GM21381 (cell line): ENCODE measurements around the gene PRKG2.

ENCODE experiments used
- ATAC-seq: cut with Tn5 transposase; IDR thresholded peaks from one replicate; pipeline ENCODE4 v1.9.1; 2021; ENCODE audit warnings: mild to moderate bottlenecking, moderate library complexity; ENCODE audit not compliant: unreplicated experiment

PRKG2 gene

GRCh38 chr4:81106150-81106549 lies 108.9 kb downstream of the PRKG2 start:
- no peak for ATAC-seq

- no peak for ATAC-seq
Measured at GRCh38 chr4:81102107-81102506, 112.9 kb downstream of the PRKG2 start.

- no peak for ATAC-seq
Measured at GRCh38 chr4:81096566-81096965, 118.5 kb downstream of the PRKG2 start.

GRCh38 chr4:81095389-81095788 lies 119.6 kb downstream of the PRKG2 start:
- no peak for ATAC-seq

- ATAC-seq, result no peak
Measured at GRCh38 chr4:81093720-81094401, 121.2 kb downstream of the PRKG2 start.

GRCh38 chr4:81085979-81086378 lies 129.0 kb downstream of the PRKG2 start:
- no peak for ATAC-seq

GRCh38 chr4:81085291-81085690 lies 129.7 kb downstream of the PRKG2 start:
- ATAC-seq, result no peak

- no peak for ATAC-seq
Measured at GRCh38 chr4:81084634-81085033, 130.4 kb downstream of the PRKG2 start.

- ATAC-seq, result no peak
Measured at GRCh38 chr4:81084029-81084428, 131.0 kb downstream of the PRKG2 start.

GRCh38 chr4:81081156-81081555 lies 133.9 kb downstream of the PRKG2 start:
- no peak for ATAC-seq

- no peak for ATAC-seq
Measured at GRCh38 chr4:81071013-81071412, 144.0 kb downstream of the PRKG2 start.

GRCh38 chr4:81069706-81070331 lies 145.2 kb downstream of the PRKG2 start:
- peak; percentile 97 for ATAC-seq

GRCh38 chr4:81065446-81065845 lies 149.6 kb downstream of the PRKG2 start:
- ATAC-seq, result no peak

- no peak for ATAC-seq
Measured at GRCh38 chr4:81062001-81062400, 153.0 kb downstream of the PRKG2 start.

- ATAC-seq, result no peak
Measured at GRCh38 chr4:81061344-81061730, 153.7 kb downstream of the PRKG2 start.

GRCh38 chr4:81060587-81061343 lies 154.3 kb downstream of the PRKG2 start:
- ATAC-seq, result no peak

- ATAC-seq, result no peak
Measured at GRCh38 chr4:81058621-81059020, 156.4 kb downstream of the PRKG2 start.

- peak; percentile 99 for ATAC-seq
Measured at GRCh38 chr4:81052119-81053068, 162.6 kb downstream of the PRKG2 start.

GRCh38 chr4:81049907-81050306 lies 165.1 kb downstream of the PRKG2 start:
- ATAC-seq, result no peak

GRCh38 chr4:81049330-81049729 lies 165.7 kb downstream of the PRKG2 start:
- ATAC-seq, result no peak
